Activated CD4-positive, alpha-beta T cell treated with anti-CD3 and anti-CD28 coated beads, Interleukin-2, amount 10 ng/mL, durations not matched to agents 24 days and 14 days (primary cell): Measurements from ENCODE around the gene TMEM135. TPM values are rescaled to one million over a fixed set of nuclear protein-coding genes. Genes with fewer than 3 reads are reported as not detected.
"Not testable (repeated sequence)": the region's sequence is repeated elsewhere in the genome, so short reads cannot be mapped to it uniquely, and the experiment has no call there.

Experiments used
- DNase-seq: peaks from one replicate; pipeline ENCODE4 v3.0.0; 2022
- H3K27ac Mint-ChIP-seq: one replicate; pipeline ENCODE4 v1.8.0; 2022; ENCODE audit warnings: mild to moderate bottlenecking, mixed read lengths
- H3K27me3 Mint-ChIP-seq: one replicate; pipeline ENCODE4 v1.8.0; 2022; ENCODE audit warnings: mixed read lengths
- H3K36me3 Mint-ChIP-seq: one replicate; pipeline ENCODE4 v1.8.0; 2022; ENCODE audit warnings: low read depth, mild to moderate bottlenecking, mixed read lengths
- H3K4me1 Mint-ChIP-seq: one replicate; pipeline ENCODE4 v1.8.0; 2021; ENCODE audit warnings: mixed read lengths
- H3K4me3 Mint-ChIP-seq: one replicate; pipeline ENCODE4 v1.8.0; 2022; ENCODE audit warnings: mild to moderate bottlenecking, moderate library complexity, mixed read lengths
- H3K9me3 Mint-ChIP-seq: one replicate; pipeline ENCODE4 v1.8.0; 2021; ENCODE audit warnings: mixed read lengths
- intact Hi-C: fragments of 100-400 bp; cut with micrococcal nuclease; formaldehyde crosslinking; loops from one replicate; pipeline ENCODE4 v1.15.1; 2023
- total RNA-seq: library from RNA; stranded (reverse); gene quantifications from 2 replicates; pipeline ENCODE4 v1.2.3, GENCODE V29; 2022

TMEM135 gene
- total RNA-seq, 1 donor from 2014 or later, result 28.6 TPM

DNA sequence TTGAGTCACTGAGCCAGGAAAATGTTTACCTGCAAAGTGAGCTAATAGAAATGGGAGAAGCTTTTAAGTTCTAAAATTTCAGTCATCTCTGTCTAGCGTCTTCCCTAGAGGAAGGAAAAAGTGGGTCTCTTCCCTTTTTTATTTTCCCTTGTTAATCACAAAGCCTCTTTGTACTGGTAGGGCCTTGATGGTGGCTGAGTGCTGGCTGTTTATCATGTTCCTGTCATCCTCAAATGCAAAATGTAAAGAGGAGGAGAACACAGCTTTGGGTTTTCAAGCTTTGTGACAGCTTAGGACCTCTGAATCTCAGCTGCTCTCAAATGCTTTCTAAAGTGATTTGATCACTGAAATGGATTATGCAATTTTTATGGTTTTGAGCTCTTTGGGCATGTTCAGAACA lies 222.0 kb downstream of the TMEM135 start:
- Mint-ChIP-seq H3K27ac (no peak overlapping the region), H3K4me1 (peaks cover 4% of the 10 kb centered on the region), H3K9me3 (no peaks in the 10 kb centered on the region), H3K36me3 (no peaks in the 10 kb centered on the region), H3K4me3 (no peak overlapping the region), H3K27me3 (no peaks in the 10 kb centered on the region)
- DNase-seq, result no peak
- intact Hi-C loops, result loop anchor here (10.0 kb wide), 1 partner anchor 225 kb away; the partner anchor contains the start of gene TMEM135

DNA sequence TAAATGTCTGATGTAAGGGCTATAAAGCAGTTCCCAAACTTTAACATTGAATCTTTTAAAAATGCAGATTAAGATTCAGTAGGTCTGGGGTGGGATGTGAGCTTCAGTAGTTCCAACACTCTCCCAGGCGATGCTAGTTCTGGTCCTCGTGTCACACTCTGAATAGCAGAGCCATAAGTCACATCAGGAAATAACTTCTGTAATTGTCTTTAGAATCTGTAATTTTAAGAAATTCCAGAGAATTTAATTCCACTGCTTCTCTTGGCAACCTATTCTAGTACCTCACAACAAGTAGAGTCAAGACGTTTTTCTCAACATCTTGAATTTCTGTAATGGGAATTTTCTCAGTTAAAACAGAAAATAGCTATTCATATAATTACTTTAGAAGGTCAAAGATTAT lies 223.1 kb downstream of the TMEM135 start:
- Mint-ChIP-seq H3K27me3 (no peaks in the 10 kb centered on the region), H3K9me3 (no peaks in the 10 kb centered on the region), H3K27ac (no peak overlapping the region), H3K4me1 (no peaks in the 10 kb centered on the region), H3K4me3 (no peak overlapping the region), H3K36me3 (no peaks in the 10 kb centered on the region)
- intact Hi-C loops, result no loop called here
- DNase-seq, result no peak

DNA sequence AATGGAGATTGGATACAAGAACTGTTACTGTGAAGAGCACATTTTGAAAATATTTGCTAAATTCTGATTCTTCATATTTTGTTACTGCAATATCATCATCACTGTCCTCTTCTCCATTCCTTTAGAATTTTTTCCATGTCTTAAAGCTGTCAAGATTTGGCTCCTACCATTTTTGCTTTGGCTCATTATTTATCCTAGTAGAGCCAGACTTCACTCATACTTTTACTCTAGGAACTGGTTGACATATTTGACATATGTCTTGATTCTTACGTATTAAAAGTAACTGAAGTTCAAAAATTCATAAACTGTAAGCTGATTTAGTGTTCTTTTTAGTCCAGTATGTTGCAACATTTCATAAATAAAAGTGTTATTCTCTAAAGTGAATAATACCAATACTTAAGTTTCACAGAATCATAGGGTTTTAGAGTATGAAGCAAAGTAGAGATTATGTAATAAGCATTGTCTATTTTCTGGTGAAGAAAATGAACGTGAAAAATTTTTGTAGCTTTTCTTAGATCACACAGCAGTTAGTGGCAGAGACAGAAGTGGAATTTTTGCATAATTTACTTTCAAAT lies 225.6 kb downstream of the TMEM135 start:
- no peaks in the 10 kb centered on the region for H3K4me1 Mint-ChIP-seq
- H3K4me3 Mint-ChIP-seq, result no peak overlapping the region
- no peak for DNase-seq
- intact Hi-C loops, result no loop called here
- H3K36me3 Mint-ChIP-seq, result no peaks in the 10 kb centered on the region
- no peaks in the 10 kb centered on the region for H3K9me3 Mint-ChIP-seq
- no peak overlapping the region for H3K27ac Mint-ChIP-seq
- H3K27me3 Mint-ChIP-seq, result no peaks in the 10 kb centered on the region

GRCh38 chr11:87263979-87264378 lies 226.2 kb downstream of the TMEM135 start:
- no peak overlapping the region for H3K27ac Mint-ChIP-seq

DNA sequence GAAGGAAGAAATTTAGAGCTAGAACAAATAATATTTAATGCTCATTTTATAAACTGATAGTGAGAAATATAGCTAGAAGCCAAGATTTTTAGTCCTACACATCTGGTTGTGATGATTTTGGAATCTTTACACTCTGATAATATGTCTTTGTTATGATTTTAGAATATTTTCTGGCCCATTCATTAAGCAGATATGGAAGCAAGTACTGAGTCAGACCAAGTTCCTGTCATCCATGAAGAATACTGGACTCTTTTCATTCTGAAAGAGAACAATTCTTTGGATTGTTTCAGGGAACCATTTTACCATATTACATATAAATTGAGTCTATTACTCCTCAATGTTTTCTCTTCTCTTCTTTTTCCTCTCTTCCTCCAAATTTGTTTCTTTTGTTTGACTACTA lies 227.4 kb downstream of the TMEM135 start:
- Mint-ChIP-seq H3K4me3 (no peak overlapping the region), H3K36me3 (no peaks in the 10 kb centered on the region), H3K4me1 (no peaks in the 10 kb centered on the region), H3K27me3 (no peaks in the 10 kb centered on the region), H3K27ac (no peak overlapping the region), H3K9me3 (no peaks in the 10 kb centered on the region)
- DNase-seq, result no peak
- intact Hi-C loops, result no loop called here

More at GRCh38 chr11:87263979-87264378, 226.2 kb downstream of the TMEM135 start:
- intact Hi-C loops, result no loop called here
- H3K4me3 Mint-ChIP-seq, result no peak overlapping the region
- H3K9me3 Mint-ChIP-seq, result no peaks in the 10 kb centered on the region
- no peaks in the 10 kb centered on the region for H3K4me1 Mint-ChIP-seq
- no peak for DNase-seq
- no peaks in the 10 kb centered on the region for H3K36me3 Mint-ChIP-seq
- no peaks in the 10 kb centered on the region for H3K27me3 Mint-ChIP-seq

GRCh38 chr11:87265979-87266378 lies 228.2 kb downstream of the TMEM135 start:
- Mint-ChIP-seq H3K4me1 (no peaks in the 10 kb centered on the region), H3K27me3 (no peaks in the 10 kb centered on the region), H3K36me3 (no peaks in the 10 kb centered on the region), H3K4me3 (no peak overlapping the region), H3K9me3 (no peaks in the 10 kb centered on the region), H3K27ac (no peak overlapping the region)
- intact Hi-C loops, result no loop called here
- DNase-seq, result no peak

GRCh38 chr11:87266751-87267150 lies 229.0 kb downstream of the TMEM135 start:
- Mint-ChIP-seq H3K9me3 (no peaks in the 10 kb centered on the region), H3K4me3 (no peak overlapping the region), H3K27me3 (no peaks in the 10 kb centered on the region), H3K36me3 (no peaks in the 10 kb centered on the region), H3K27ac (no peak overlapping the region), H3K4me1 (no peaks in the 10 kb centered on the region)
- DNase-seq, result no peak
- intact Hi-C loops, result no loop called here

- H3K4me1 Mint-ChIP-seq, H3K4me3 Mint-ChIP-seq, DNase-seq, H3K36me3 Mint-ChIP-seq, H3K27ac Mint-ChIP-seq, intact Hi-C loops, H3K27me3 Mint-ChIP-seq, H3K9me3 Mint-ChIP-seq: not testable (repeated sequence)
Observed at GRCh38 chr11:87271951-87272350, 234.2 kb downstream of the TMEM135 start.

DNA sequence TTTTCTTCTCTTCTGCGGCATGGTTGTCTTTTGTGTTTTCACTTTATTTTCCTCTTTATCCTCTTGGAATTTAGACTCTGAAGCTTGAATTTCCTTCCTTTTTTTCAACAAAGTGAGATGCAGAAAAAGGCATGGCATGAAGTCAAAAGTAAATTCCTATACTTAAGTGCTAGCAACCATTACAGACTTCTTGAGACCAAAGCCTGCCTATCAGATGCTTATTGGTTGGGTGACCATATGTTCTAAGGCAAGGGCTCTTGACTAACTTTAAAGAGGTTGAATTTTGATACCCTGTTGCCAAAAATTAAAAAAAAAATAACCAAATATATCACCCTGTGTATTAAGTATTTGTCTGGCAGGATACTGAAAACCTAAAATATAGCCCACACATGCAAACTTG lies 237.4 kb downstream of the TMEM135 start:
- no peak overlapping the region for H3K27ac Mint-ChIP-seq
- H3K9me3 Mint-ChIP-seq, result no peaks in the 10 kb centered on the region
- H3K4me3 Mint-ChIP-seq, result no peak overlapping the region
- H3K27me3 Mint-ChIP-seq, result no peaks in the 10 kb centered on the region
- no peaks in the 10 kb centered on the region for H3K36me3 Mint-ChIP-seq
- DNase-seq, result no peak
- intact Hi-C loops, result no loop called here
- no peaks in the 10 kb centered on the region for H3K4me1 Mint-ChIP-seq

GRCh38 chr11:87280143-87280542 lies 242.4 kb downstream of the TMEM135 start:
- Mint-ChIP-seq H3K36me3 (no peaks in the 10 kb centered on the region), H3K9me3 (no peaks in the 10 kb centered on the region), H3K27me3 (no peaks in the 10 kb centered on the region), H3K27ac (no peak overlapping the region), H3K4me3 (no peak overlapping the region), H3K4me1 (no peaks in the 10 kb centered on the region)
- intact Hi-C loops, result no loop called here
- DNase-seq, result no peak

- Mint-ChIP-seq H3K9me3 (no peaks in the 10 kb centered on the region), H3K4me1 (no peaks in the 10 kb centered on the region), H3K27ac (no peak overlapping the region), H3K4me3 (no peak overlapping the region), H3K36me3 (no peaks in the 10 kb centered on the region), H3K27me3 (no peaks in the 10 kb centered on the region)
- intact Hi-C loops, result no loop called here
- no peak for DNase-seq
Observed at GRCh38 chr11:87281496-87281895, 243.8 kb downstream of the TMEM135 start.

DNA sequence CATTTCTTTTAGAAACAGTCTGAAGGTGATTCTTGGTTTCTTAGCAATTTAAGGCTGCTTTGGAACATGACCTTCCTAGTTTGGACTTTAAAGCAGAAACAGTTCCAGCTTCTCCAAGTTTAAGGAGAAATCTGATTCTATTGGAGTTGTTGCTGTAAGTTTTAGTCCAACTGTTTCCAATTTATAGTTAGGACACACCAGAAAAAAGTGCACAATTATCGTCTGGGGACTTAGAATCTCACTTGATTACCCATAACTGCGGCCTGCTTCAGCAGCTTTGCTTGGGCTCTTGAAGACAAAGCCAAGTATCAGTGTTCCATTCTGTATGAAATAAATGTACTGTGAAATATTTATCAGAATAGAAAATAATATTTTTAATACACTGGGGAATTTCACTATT lies 246.6 kb downstream of the TMEM135 start:
- DNase-seq, result no peak
- intact Hi-C loops, result no loop called here
- no peak overlapping the region for H3K4me3 Mint-ChIP-seq
- no peak overlapping the region for H3K27ac Mint-ChIP-seq
- H3K4me1 Mint-ChIP-seq, result no peaks in the 10 kb centered on the region
- no peaks in the 10 kb centered on the region for H3K36me3 Mint-ChIP-seq
- no peaks in the 10 kb centered on the region for H3K27me3 Mint-ChIP-seq
- no peaks in the 10 kb centered on the region for H3K9me3 Mint-ChIP-seq

DNA sequence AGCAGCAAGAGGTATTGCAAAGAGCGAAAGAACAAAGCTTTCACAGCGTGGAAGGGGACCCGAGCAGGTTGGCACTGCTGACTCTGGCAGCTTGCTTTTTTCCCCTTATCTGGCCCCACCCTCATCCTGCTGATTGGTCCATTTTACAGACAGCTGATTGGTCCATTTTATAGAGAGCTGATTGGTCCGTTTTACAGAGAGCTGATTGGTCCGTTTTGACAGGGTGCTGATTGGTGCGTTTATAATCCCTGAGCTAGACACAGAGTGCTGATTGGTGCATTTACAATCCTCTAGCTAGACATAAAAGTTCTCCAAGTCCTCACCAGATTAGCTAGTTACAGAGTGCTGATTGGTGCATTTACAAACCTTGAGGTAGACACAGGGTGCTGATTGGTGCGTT lies 247.9 kb downstream of the TMEM135 start:
- H3K36me3 Mint-ChIP-seq, H3K4me3 Mint-ChIP-seq, DNase-seq, H3K9me3 Mint-ChIP-seq, H3K4me1 Mint-ChIP-seq, intact Hi-C loops, H3K27me3 Mint-ChIP-seq, H3K27ac Mint-ChIP-seq: not testable (repeated sequence)

- Mint-ChIP-seq H3K4me1 (no peaks in the 10 kb centered on the region), H3K27me3 (no peaks in the 10 kb centered on the region), H3K9me3 (no peaks in the 10 kb centered on the region), H3K36me3 (no peaks in the 10 kb centered on the region), H3K4me3 (no peak overlapping the region), H3K27ac (no peak overlapping the region)
- DNase-seq, result no peak
- intact Hi-C loops, result no loop called here
Observed at GRCh38 chr11:87286338-87286737, 248.6 kb downstream of the TMEM135 start.

GRCh38 chr11:87290304-87290922 lies 252.7 kb downstream of the TMEM135 start:
- intact Hi-C loops, result loop anchor here (1.0 to 5.0 kb wide), 3 partner anchors 298 to 351 kb away; no protein-coding TSS in a partner anchor
- Mint-ChIP-seq H3K9me3 (no peaks in the 10 kb centered on the region), H3K27me3 (no peaks in the 10 kb centered on the region), H3K36me3 (no peaks in the 10 kb centered on the region), H3K4me3 (no peak overlapping the region), H3K4me1 (no peaks in the 10 kb centered on the region), H3K27ac (no peak overlapping the region)
- peak; percentile 65 for DNase-seq
